Melanocyte of skin (primary cell): ENCODE measurements around the gene LRRC41. TPM values are rescaled to one million over a fixed set of nuclear protein-coding genes. Genes with fewer than 3 reads are reported as not detected.

Experiments used
- total RNA-seq, 2 donors: library from RNA; depleted of rRNA; stranded (reverse); fragments of >200 nt; gene quantifications; 2 replicates each; pipeline ENCODE4 v1.2.3, GENCODE V29; 2012

The LRRC41 gene, protein sequence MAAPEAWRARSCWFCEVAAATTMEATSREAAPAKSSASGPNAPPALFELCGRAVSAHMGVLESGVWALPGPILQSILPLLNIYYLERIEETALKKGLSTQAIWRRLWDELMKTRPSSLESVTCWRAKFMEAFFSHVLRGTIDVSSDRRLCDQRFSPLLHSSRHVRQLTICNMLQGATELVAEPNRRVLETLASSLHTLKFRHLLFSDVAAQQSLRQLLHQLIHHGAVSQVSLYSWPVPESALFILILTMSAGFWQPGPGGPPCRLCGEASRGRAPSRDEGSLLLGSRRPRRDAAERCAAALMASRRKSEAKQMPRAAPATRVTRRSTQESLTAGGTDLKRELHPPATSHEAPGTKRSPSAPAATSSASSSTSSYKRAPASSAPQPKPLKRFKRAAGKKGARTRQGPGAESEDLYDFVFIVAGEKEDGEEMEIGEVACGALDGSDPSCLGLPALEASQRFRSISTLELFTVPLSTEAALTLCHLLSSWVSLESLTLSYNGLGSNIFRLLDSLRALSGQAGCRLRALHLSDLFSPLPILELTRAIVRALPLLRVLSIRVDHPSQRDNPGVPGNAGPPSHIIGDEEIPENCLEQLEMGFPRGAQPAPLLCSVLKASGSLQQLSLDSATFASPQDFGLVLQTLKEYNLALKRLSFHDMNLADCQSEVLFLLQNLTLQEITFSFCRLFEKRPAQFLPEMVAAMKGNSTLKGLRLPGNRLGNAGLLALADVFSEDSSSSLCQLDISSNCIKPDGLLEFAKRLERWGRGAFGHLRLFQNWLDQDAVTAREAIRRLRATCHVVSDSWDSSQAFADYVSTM
- total RNA-seq = 10 to 100 TPM; 86.7 to 90.9 TPM

DNA sequence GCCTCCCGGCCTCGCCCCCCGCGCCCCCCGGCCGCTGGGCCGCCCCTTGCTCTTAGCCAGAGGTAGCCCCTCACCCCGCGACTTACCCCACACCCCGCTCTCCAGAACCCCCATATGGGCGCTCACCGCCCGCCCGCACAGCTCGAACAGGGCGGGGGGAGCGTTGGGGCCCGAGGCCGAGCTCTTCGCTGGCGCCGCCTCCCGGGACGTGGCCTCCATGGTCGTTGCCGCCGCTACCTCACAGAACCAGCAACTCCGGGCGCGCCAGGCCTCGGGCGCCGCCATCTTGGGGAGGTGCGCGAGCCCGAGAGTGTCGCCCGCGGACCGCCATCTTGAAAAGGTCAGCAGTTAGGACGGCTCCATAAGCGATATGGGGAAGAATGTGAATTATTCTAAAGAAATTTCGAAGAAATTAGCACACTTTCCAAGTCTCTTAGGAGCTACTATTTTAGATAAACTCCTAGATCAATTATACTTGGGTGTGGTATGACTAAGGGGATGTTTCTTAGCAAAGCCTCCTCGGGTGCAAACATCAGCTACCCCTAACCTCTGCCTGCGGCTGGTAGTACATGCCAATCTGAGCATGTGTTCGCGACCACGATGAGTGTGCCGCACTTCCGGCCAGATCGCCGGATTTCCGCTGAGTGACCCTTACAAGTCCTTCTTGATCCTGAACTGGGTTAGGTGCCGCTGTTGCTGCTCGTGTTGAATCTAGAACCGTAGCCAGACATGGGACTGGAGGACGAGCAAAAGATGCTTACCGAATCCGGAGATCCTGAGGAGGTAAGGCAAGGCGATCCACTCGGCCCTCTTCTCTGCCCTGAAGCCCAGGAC lies at the start of gene LRRC41, which contains the start of gene UQCRH:
Gene LRRC41, minus strand, starts transcription at position 579 of the 834 bp plus-strand sequence. Its CDS starts 294 bp downstream, at position 285.
Gene UQCRH, plus strand, starts transcription at position 661 of the 834 bp plus-strand sequence. Its CDS starts 69 bp downstream, at position 730.

DNA sequence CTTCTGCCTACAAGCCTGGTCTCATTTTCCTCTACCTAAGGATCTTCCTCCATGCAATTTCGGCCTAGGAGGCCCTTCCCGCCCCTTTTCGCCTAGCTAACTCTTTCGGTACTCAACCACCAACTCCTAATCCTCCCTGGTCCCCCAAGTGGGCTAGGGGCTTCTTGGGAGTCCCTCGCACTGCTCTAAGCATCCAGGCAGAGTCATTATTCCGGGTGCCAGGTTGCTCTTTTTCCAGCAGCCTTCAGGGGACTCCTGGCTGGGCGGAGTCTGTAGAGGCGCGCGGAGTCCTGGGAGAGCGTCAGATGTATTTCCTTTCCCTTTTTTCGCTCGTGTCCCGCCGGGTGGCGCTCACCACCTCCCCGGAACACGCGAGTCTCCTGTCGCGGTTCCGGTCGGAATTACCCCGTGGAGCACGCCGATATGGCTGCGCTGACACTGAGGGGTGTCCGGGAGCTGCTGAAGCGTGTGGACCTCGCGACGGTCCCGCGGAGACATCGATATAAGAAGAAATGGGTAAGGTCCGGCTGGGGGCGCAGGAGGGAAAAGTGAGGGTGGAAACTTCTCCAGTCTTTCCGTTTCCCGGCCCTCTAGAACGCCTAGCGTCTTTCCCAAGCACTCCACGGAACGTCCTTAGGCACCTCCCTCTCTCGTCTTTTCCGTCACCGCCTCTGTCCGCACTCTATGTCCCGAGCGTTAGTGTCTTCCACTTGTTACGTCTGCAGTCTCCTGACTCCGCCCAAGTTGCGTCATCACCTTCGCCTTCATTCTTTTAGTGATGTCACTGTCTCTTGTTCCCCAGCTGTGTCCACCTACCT lies 37.2 kb upstream of the LRRC41 start, which contains the start of gene NSUN4:
Gene NSUN4, plus strand, starts transcription at position 404 of the 818 bp plus-strand sequence. Its CDS starts 20 bp downstream, at position 424.

DNA sequence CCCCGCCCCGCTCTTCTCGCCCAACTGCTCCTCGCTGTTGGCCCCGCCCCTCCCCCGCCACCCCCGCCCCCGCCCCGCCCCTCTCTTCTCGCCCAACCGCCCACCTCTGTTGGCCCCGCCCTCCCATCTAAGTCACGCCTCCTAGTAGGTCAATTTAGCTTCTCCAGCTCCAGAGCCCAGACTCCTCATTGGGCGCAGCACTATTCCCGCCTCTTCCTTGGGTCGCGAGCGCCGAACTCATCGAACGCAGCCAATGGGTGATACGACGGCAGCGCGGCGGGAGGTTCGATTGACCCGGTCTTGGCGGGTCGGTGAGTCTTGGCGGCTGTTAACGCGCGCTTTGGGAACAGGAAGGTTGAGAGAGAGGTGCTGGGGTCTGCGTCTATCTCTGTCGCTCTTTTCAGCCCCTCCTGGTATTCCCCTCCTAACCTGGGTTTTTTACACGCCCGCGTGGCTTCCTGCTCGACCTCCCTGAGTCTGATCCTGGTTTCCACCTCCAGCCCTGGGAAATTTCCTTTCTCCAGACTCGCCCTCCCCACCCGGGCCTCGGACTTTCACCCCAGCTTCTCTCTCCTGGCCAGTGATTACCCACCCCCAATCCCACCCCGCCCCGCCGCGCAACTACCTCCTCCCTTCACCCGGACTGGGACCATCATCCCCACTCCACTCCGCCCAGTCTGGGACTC lies 55.8 kb downstream of the LRRC41 start, which contains the start of gene RAD54L:
Gene RAD54L, plus strand, starts transcription at position 328 of the 686 bp plus-strand sequence. CDS start 643 bp downstream, outside the sequence.

Other genes with a start within 250 kb of the LRRC41 start
- gene PIK3R3, start 171.0 kb downstream of the LRRC41 start, total RNA-seq = 10 to 100 TPM in 1 of 2 donors, 1 to 10 TPM in 1; 6.7 to 14.5 TPM
- gene TSPAN1, start 128.5 kb downstream of the LRRC41 start, total RNA-seq = under 1 TPM in 1 of 2 donors, not detected in 1; 1.00 TPM
- gene P3R3URF, start 127.1 kb downstream of the LRRC41 start, total RNA-seq = not detected
- gene POMGNT1, start 105.2 kb downstream of the LRRC41 start, total RNA-seq = 10 to 100 TPM; 86.4 to 96.9 TPM
- 10 to 100 TPM; 12.3 to 14.5 TPM for gene LURAP1, start 100.3 kb downstream of the LRRC41 start, total RNA-seq
- gene RAD54L, start 55.9 kb downstream of the LRRC41 start, total RNA-seq = 10 to 100 TPM in 1 of 2 donors, 1 to 10 TPM in 1; 4.5 to 13.0 TPM
- gene UQCRH, start 82 bp upstream of the LRRC41 start, total RNA-seq = 100 to 1,000 TPM; 258 to 297 TPM
- 10 to 100 TPM; 23.1 to 26.6 TPM for gene NSUN4, start 37.2 kb upstream of the LRRC41 start, total RNA-seq
- 1 to 10 TPM; 1.3 to 5.9 TPM for gene FAAH, start 90.7 kb upstream of the LRRC41 start, total RNA-seq
- under 1 TPM in 1 of 2 donors, not detected in 1; under 0.01 TPM for gene DMBX1, start 186.2 kb upstream of the LRRC41 start, total RNA-seq
- not detected for gene KNCN, start 248.0 kb upstream of the LRRC41 start, total RNA-seq